Activated CD4-positive, alpha-beta T cell treated with anti-CD3 and anti-CD28 coated beads, Interleukin-2, amount 50 U/mL, for 16 hours (primary cell): ENCODE data around the gene COMP.

Source experiments
- DNase-seq: peaks from one replicate; pipeline ENCODE4 v3.0.0-alpha.2; 2020

Gene COMP

GRCh38 chr19:18768997-18769891 lies 21.9 kb downstream of the COMP start:
- DNase-seq, result no peak

GRCh38 chr19:18768046-18768771 lies 22.9 kb downstream of the COMP start:
- DNase-seq, result no peak

GRCh38 chr19:18765224-18765623 lies 25.9 kb downstream of the COMP start:
- no peak for DNase-seq

GRCh38 chr19:18764591-18765051 lies 26.5 kb downstream of the COMP start:
- no peak for DNase-seq

- DNase-seq, result no peak
These were observed 27.2 kb downstream of the COMP start for GRCh38 chr19:18763674-18764590.

- no peak for DNase-seq
These were observed 28.7 kb downstream of the COMP start for GRCh38 chr19:18762125-18763023.

- no peak for DNase-seq
These were observed 29.5 kb downstream of the COMP start for GRCh38 chr19:18761531-18762110.

- DNase-seq, result no peak
These were observed 30.4 kb downstream of the COMP start for GRCh38 chr19:18760440-18761383.

- DNase-seq, result no peak
These were observed 31.1 kb downstream of the COMP start for GRCh38 chr19:18759995-18760426.

- DNase-seq, result no peak
These were observed 31.7 kb downstream of the COMP start for GRCh38 chr19:18759304-18759994.

GRCh38 chr19:18756896-18757295 lies 34.2 kb downstream of the COMP start:
- DNase-seq, result no peak

GRCh38 chr19:18754501-18754900 lies 36.6 kb downstream of the COMP start:
- DNase-seq, result no peak

- no peak for DNase-seq
These were observed 39.5 kb downstream of the COMP start for GRCh38 chr19:18751571-18751970.

- no peak for DNase-seq
These were observed 40.7 kb downstream of the COMP start for GRCh38 chr19:18750295-18750970.

GRCh38 chr19:18749362-18750231 lies 41.5 kb downstream of the COMP start:
- no peak for DNase-seq

- DNase-seq, result no peak
These were observed 44.4 kb downstream of the COMP start for GRCh38 chr19:18746401-18747325.

- DNase-seq, result no peak
These were observed 45.2 kb downstream of the COMP start for GRCh38 chr19:18745931-18746330.
